Measurements from ENCODE around the gene CRYGB.
"Not testable (repeated sequence)": the region's sequence is repeated elsewhere in the genome, so short reads cannot be mapped to it uniquely, and the experiment has no call there.

Gene CRYGB

DNA sequence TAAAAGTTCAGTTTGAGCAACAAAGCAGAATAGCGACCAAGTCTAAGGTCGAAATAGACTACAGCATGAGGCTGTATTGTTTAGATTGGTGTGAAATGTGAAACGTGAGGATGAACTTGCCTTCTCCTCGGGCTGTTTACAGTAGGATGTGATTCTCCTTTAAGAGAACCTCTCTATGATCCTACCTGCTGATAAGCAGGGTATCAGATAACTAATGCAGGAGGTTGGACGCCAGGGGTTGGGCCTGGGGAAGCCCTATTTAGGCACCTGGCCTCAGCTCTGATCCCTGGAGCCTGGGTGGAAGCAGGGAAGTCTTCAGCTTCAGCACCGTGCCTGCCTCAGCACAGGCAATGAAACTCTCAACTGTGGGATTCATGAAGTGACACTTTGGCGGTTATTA, 33.0 kb downstream of the CRYGB start:
- Histone ChIP-seq H3K4me1 (ENCODE audit: control insufficient read depth, insufficient read depth, low read length, poor library complexity, severe bottlenecking) (no peaks in the 10 kb centered on the region), H3K27ac (ENCODE audit: low read depth, low read length, severe bottlenecking) (no peak overlapping the region), H3K4me3 (ENCODE audit: extremely low read depth, insufficient read depth, low read length, poor library complexity, severe bottlenecking) (no peak overlapping the region), H3K9me3 (ENCODE audit: control insufficient read depth, low read length) (no peaks in the 10 kb centered on the region), H3K36me3 (ENCODE audit: control insufficient read depth, insufficient read depth, low read length) (no peaks in the 10 kb centered on the region)
- 8 to 25% methylated on average over 5 of the region's 7 CpGs for WGBS, 2 experiments (ENCODE audit: insufficient coverage in 2 of 2)

DNA sequence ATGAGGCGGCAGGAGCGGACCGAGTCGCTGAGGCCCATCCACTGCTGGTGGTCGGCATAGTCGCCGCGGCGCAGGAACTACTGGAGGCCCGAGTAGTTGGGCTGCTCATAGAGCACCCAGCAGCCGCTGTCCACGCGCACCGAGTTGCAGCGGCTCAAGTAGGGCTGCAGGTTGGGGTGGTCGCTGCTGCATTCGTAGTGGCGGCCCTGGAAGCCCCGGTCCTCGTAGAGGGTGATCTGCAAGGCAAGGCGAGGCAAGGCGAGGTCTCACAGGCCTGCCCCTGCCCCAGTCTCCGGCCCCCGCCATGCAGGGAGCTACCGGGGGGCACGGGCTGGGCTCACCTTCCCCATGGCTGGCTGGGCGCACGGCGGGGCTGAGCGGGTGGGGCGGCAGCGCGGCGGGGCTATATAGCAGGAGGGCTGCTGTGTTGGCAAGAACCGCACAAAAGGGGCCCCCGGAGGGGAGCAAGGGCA, 33.6 kb downstream of the CRYGB start:
- H3K4me3 ChIP-seq (ENCODE audit: extremely low read depth, insufficient read depth, low read length, poor library complexity, severe bottlenecking): peak overlapping the region; percentile 19
- not testable (repeated sequence) for H3K36me3 ChIP-seq (ENCODE audit: control insufficient read depth, insufficient read depth, low read length); H3K9me3 ChIP-seq (ENCODE audit: control insufficient read depth, low read length); H3K27ac ChIP-seq (ENCODE audit: low read depth, low read length, severe bottlenecking); H3K4me1 ChIP-seq (ENCODE audit: control insufficient read depth, insufficient read depth, low read length, poor library complexity, severe bottlenecking)
- WGBS, 2 experiments (ENCODE audit: insufficient coverage in 2 of 2): 24% methylated on average over 12 to 18 of the region's 36 CpGs

DNA sequence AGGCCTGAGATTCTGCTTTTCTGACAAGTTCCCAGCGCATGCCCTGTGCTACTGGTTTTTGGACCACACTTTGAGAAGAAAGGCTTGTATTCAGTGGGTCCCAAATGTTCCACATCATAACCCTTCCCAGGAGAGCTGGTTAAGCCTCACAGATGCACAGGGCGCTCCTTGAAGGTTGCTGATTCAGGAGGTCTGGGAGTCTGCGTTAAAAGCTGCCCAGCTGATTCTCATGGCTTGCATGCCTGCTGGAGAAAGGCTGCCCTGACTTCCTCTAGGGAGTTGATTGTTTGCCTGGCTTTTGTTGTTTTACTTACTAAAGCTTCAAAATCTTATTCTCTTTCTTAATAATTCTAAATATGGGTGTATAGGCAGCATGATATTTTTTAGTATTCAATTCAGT, 42.3 kb downstream of the CRYGB start:
- H3K36me3 ChIP-seq (ENCODE audit: control insufficient read depth, insufficient read depth, low read length): no peaks in the 10 kb centered on the region
- no peak overlapping the region for H3K27ac ChIP-seq (ENCODE audit: low read depth, low read length, severe bottlenecking)
- H3K9me3 ChIP-seq (ENCODE audit: control insufficient read depth, low read length): no peaks in the 10 kb centered on the region
- no peaks in the 10 kb centered on the region for H3K4me1 ChIP-seq (ENCODE audit: control insufficient read depth, insufficient read depth, low read length, poor library complexity, severe bottlenecking)
- WGBS, 2 experiments (ENCODE audit: insufficient coverage in 2 of 2): 74 to 88% methylated on average over 1 to 3 of the region's 3 CpGs
- no peak overlapping the region for H3K4me3 ChIP-seq (ENCODE audit: extremely low read depth, insufficient read depth, low read length, poor library complexity, severe bottlenecking)

DNA sequence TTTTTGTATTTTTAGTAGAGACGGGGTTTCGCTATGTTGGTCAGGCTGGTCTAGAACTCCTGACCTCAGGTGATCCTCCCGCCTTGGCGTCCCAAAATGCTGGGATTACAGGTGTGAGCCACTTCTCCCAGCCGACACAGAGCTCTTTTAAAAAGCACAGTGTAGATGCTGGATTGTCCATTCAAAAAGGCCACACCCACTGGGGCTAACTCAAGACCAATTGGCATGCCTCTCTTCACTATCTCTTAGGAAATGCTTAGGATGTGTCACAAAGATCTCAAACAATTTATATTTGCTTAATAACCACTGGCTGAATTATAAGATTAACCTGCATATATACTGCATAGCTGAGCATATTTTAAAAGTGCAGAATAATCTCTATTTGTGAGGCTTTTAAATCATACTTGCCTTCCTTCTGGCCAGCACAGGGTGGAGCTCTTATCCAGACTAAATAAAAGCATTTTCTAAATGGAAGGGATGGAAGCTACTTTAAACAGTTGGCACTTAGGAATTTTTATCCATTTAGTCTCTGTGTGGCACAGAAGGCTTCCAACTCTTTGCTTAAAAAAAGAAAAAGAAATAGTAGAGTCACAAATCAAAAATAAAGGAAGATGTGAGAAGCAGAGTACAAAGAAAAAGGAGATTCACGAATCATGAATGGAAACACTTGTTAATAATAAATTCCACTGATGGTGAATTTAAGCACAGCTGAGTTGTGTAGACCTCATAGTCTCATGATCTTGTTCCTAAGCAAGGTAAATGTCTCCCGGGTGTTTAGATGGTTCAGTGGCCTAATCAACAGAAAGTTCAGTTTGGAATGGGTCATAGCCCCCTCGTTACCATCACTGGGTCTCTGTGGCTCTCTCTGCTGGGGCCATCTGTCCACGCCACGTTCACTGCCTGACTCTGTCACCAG, 44.0 kb downstream of the CRYGB start:
- 47 to 48% methylated on average over 4 to 9 of the region's 10 CpGs for WGBS, 2 experiments (ENCODE audit: insufficient coverage in 2 of 2)
- Histone ChIP-seq H3K9me3 (ENCODE audit: control insufficient read depth, low read length) (no peaks in the 10 kb centered on the region), H3K4me1 (ENCODE audit: control insufficient read depth, insufficient read depth, low read length, poor library complexity, severe bottlenecking) (no peaks in the 10 kb centered on the region), H3K27ac (ENCODE audit: low read depth, low read length, severe bottlenecking) (no peak overlapping the region), H3K36me3 (ENCODE audit: control insufficient read depth, insufficient read depth, low read length) (no peaks in the 10 kb centered on the region), H3K4me3 (ENCODE audit: extremely low read depth, insufficient read depth, low read length, poor library complexity, severe bottlenecking) (no peak overlapping the region)

DNA sequence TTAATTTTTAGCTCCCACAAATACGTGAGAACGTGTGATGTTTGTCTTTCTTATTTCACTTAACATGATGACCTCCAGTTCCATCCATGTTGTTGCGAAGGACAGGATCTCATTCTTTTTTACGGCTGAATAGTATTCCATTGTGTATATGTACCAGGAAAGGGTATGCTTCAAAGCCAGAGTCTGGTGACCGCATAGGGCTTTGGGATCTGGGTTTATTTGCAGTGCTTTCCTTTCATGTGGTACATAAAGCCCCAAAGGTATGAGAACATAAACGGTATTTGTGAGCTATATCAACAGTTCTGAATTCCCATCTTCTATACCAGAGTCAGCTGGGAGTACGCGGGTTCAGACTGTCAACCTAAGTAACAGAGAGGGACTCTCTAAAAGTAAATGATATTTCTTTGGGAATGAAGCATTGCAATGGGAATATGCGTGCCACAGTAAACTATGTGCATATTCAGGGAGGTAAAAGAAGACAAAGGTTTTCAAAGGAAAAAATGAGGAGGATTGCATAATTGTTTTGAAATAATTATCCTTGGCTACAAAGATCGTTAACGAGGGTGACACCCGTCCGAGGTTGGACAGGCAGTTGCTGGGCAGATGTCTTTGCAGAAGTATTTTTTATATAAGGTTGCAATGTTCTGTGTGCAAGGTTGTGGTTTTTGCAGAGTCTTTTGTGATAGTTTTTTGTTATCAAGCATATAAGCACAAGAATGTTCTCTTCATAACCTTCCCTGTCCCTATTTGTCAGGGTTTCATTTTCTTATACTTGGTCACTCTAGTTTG, 46.1 kb downstream of the CRYGB start:
- Histone ChIP-seq H3K27ac (ENCODE audit: low read depth, low read length, severe bottlenecking) (no peak overlapping the region), H3K36me3 (ENCODE audit: control insufficient read depth, insufficient read depth, low read length) (no peaks in the 10 kb centered on the region), H3K9me3 (ENCODE audit: control insufficient read depth, low read length) (no peaks in the 10 kb centered on the region), H3K4me1 (ENCODE audit: control insufficient read depth, insufficient read depth, low read length, poor library complexity, severe bottlenecking) (no peaks in the 10 kb centered on the region), H3K4me3 (ENCODE audit: extremely low read depth, insufficient read depth, low read length, poor library complexity, severe bottlenecking) (no peak overlapping the region)
- 73 to 76% methylated on average over 8 to 9 of the region's 13 CpGs for WGBS, 2 experiments (ENCODE audit: insufficient coverage in 2 of 2)

DNA sequence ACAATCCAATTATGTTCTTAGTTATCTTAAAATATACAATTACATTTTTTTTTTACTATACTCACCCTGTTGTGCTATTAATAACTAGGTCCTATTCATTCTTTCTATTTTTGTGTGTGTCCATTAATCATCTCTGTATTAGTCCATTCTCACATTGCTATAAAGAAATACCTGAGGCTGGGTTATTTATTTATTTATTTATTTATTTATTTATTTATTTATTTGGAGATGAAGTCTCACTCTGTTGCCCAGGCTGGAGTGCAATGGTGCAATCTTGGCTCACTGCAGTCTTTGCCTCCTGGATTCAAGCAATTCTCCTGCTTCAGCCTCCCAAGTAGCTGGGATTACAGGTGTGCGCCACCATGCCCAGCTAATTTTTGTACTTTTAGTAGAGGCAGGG, 47.3 kb downstream of the CRYGB start:
- 71 to 80% methylated on average over 1 of the region's 1 CpG for WGBS, 2 experiments (ENCODE audit: insufficient coverage in 2 of 2)
- not testable (repeated sequence) for H3K9me3 ChIP-seq (ENCODE audit: control insufficient read depth, low read length); H3K27ac ChIP-seq (ENCODE audit: low read depth, low read length, severe bottlenecking); H3K4me3 ChIP-seq (ENCODE audit: extremely low read depth, insufficient read depth, low read length, poor library complexity, severe bottlenecking); H3K4me1 ChIP-seq (ENCODE audit: control insufficient read depth, insufficient read depth, low read length, poor library complexity, severe bottlenecking); H3K36me3 ChIP-seq (ENCODE audit: control insufficient read depth, insufficient read depth, low read length)

DNA sequence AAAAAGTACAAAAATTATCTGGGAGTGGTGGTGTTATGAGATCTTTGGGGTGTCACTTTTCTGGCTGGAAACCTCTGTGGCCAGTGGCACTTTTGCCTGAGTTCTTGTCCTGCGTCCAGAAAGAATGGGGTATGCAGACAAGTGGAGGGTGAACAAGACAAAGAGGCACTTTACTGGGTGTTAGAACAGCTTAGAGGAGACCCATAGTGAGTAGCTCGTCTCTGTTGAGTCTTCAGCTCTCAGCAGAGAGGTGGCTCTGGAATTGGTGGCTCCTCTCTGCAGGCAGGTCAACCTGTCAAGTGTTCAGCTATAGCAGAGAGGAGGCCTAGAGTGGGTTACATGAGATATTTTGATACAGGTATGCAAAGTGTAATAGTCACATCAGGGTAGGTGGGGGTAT, 47.7 kb downstream of the CRYGB start:
- Histone ChIP-seq H3K4me3 (ENCODE audit: extremely low read depth, insufficient read depth, low read length, poor library complexity, severe bottlenecking) (no peak overlapping the region), H3K27ac (ENCODE audit: low read depth, low read length, severe bottlenecking) (no peak overlapping the region)
- WGBS, 2 experiments (ENCODE audit: insufficient coverage in 2 of 2): 88 to 93% methylated on average over 2 of the region's 2 CpGs

DNA sequence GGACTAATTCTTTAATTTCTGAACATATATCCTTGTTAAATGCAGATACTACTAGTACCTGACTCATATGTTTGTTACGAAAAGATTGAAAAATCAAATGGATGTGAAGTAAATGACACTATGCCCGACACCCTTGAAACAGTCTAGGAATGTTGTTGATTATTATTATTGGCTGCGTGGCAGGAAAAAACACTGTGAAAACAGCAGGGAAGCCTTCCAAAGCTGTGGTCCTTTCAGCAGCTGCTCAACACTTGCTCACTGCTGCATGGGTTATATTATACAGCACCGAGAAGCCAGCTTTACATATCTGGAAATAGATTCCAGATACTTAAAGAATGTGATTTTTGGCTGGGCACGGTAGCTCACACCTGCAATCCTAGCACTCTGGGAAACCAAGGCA, 48.2 kb downstream of the CRYGB start:
- Histone ChIP-seq H3K9me3 (ENCODE audit: control insufficient read depth, low read length) (no peaks in the 10 kb centered on the region), H3K27ac (ENCODE audit: low read depth, low read length, severe bottlenecking) (no peak overlapping the region), H3K4me1 (ENCODE audit: control insufficient read depth, insufficient read depth, low read length, poor library complexity, severe bottlenecking) (no peaks in the 10 kb centered on the region), H3K4me3 (ENCODE audit: extremely low read depth, insufficient read depth, low read length, poor library complexity, severe bottlenecking) (no peak overlapping the region), H3K36me3 (ENCODE audit: control insufficient read depth, insufficient read depth, low read length) (no peaks in the 10 kb centered on the region)
- WGBS, 2 experiments (ENCODE audit: insufficient coverage in 2 of 2): 86 to 87% methylated on average over 4 to 5 of the region's 5 CpGs

More for the DNA sequence above, 47.7 kb downstream of the CRYGB start:
- Histone ChIP-seq H3K9me3 (ENCODE audit: control insufficient read depth, low read length) (no peaks in the 10 kb centered on the region), H3K4me1 (ENCODE audit: control insufficient read depth, insufficient read depth, low read length, poor library complexity, severe bottlenecking) (no peaks in the 10 kb centered on the region), H3K36me3 (ENCODE audit: control insufficient read depth, insufficient read depth, low read length) (no peaks in the 10 kb centered on the region)

DNA sequence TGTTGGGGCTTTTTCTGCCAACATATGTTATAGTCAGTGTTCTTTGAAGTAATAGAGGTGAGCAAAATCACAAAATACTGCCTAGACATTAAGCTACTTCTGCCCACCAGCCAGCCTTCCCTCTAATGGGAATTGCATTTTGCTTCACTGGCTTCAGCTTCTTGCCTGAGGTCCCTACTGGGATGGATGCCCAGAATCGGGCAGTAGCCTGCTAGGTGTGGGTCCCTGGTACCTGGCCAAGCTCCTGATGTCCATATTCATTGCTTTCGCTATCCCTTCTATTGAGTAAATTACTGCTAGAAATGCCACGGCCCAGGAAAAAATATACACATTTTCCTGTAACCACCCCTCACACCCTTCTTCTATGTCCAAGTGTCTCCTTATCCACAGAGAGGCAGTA, 48.6 kb downstream of the CRYGB start:
- H3K4me3 ChIP-seq (ENCODE audit: extremely low read depth, insufficient read depth, low read length, poor library complexity, severe bottlenecking): no peak overlapping the region
- WGBS, 2 experiments (ENCODE audit: insufficient coverage in 2 of 2): 40 to 86% methylated on average over 1 to 2 of the region's 3 CpGs
- no peaks in the 10 kb centered on the region for H3K4me1 ChIP-seq (ENCODE audit: control insufficient read depth, insufficient read depth, low read length, poor library complexity, severe bottlenecking)
- H3K9me3 ChIP-seq (ENCODE audit: control insufficient read depth, low read length): no peaks in the 10 kb centered on the region
- H3K27ac ChIP-seq (ENCODE audit: low read depth, low read length, severe bottlenecking): no peak overlapping the region
- H3K36me3 ChIP-seq (ENCODE audit: control insufficient read depth, insufficient read depth, low read length): no peaks in the 10 kb centered on the region

DNA sequence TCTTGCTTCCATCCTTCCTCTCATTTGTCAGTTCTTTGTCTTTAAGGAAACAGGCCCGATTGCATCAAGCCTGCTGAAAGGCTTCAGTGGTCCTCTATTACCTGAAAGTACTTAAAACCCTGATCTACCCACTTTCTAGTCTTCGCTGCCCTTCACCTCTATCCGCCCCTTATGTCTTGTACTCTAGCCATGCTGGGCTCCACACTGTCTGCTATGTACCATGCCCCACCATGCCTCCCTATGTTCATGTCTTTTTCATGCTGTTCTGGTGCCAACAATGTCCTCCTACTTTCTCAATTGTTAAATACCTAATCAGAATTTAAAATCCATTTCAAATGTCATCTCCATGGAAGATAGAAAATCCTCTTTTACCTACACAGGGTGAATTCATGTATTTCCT, 49.9 kb downstream of the CRYGB start:
- Histone ChIP-seq H3K4me1 (ENCODE audit: control insufficient read depth, insufficient read depth, low read length, poor library complexity, severe bottlenecking) (no peaks in the 10 kb centered on the region), H3K9me3 (ENCODE audit: control insufficient read depth, low read length) (no peaks in the 10 kb centered on the region), H3K4me3 (ENCODE audit: extremely low read depth, insufficient read depth, low read length, poor library complexity, severe bottlenecking) (no peak overlapping the region), H3K27ac (ENCODE audit: low read depth, low read length, severe bottlenecking) (no peak overlapping the region), H3K36me3 (ENCODE audit: control insufficient read depth, insufficient read depth, low read length) (no peaks in the 10 kb centered on the region)
- WGBS, 2 experiments (ENCODE audit: insufficient coverage in 2 of 2): 92 to 96% methylated on average over 3 of the region's 3 CpGs

DNA sequence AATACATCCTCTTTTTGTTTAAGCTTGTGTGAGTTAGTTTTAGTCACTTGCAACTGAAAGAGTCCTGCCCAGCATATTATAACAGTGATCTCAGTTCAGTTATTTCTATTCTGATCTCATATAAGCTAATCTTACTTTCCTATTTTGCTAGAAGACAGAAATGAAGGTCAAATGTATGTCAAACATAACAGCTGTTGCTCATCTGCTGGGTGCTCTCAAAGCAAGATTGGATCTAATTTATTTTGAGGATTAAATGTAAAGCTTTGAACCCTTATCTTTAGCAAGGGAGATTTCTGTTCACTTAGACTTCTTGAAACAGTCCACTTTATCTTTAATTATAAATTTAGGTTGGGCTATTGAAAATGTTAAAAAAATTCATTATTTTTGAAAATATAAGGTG, 52.8 kb downstream of the CRYGB start:
- no peak overlapping the region for H3K4me3 ChIP-seq (ENCODE audit: extremely low read depth, insufficient read depth, low read length, poor library complexity, severe bottlenecking)
- no peak overlapping the region for H3K27ac ChIP-seq (ENCODE audit: low read depth, low read length, severe bottlenecking)
- H3K36me3 ChIP-seq (ENCODE audit: control insufficient read depth, insufficient read depth, low read length): no peaks in the 10 kb centered on the region
- no peaks in the 10 kb centered on the region for H3K9me3 ChIP-seq (ENCODE audit: control insufficient read depth, low read length)
- H3K4me1 ChIP-seq (ENCODE audit: control insufficient read depth, insufficient read depth, low read length, poor library complexity, severe bottlenecking): no peaks in the 10 kb centered on the region
